GM18868 (cell line): ENCODE data around the gene FBXO24.
"Not testable (repeated sequence)": the region's sequence is repeated elsewhere in the genome, so short reads cannot be mapped to it uniquely, and the experiment has no call there.

ENCODE experiments used
- ATAC-seq: cut with Tn5 transposase; IDR thresholded peaks from one replicate; pipeline ENCODE4 v1.9.1; 2021; ENCODE audit warnings: mild to moderate bottlenecking, moderate library complexity; ENCODE audit not compliant: unreplicated experiment

The FBXO24 gene

GRCh38 chr7:100586266-100587025 lies at the start of gene FBXO24:
Gene FBXO24 (plus strand): TSS chr7:100586328. CDS start chr7:100586626, 298 bp downstream.
- peak; percentile 90 for ATAC-seq

- ATAC-seq, result not testable (repeated sequence)
These were observed 49.4 kb upstream of the FBXO24 start for GRCh38 chr7:100536695-100537094.

- ATAC-seq, result no peak
These were observed 47.8 kb upstream of the FBXO24 start for GRCh38 chr7:100538348-100538653.

GRCh38 chr7:100538654-100539435 lies 47.3 kb upstream of the FBXO24 start, which contains the start of gene AGFG2:
Gene AGFG2 (plus strand): TSS chr7:100539203. CDS start chr7:100539347, 144 bp downstream.
- peak; percentile 94 for ATAC-seq

- no peak for ATAC-seq
These were observed 46.6 kb upstream of the FBXO24 start for GRCh38 chr7:100539436-100540006.

GRCh38 chr7:100540073-100540723 lies 45.9 kb upstream of the FBXO24 start:
- ATAC-seq, result no peak

GRCh38 chr7:100541309-100541708 lies 44.8 kb upstream of the FBXO24 start:
- ATAC-seq, result not testable (repeated sequence)

- no peak for ATAC-seq
These were observed 42.5 kb upstream of the FBXO24 start for GRCh38 chr7:100543586-100543985.

GRCh38 chr7:100544386-100544785 lies 41.7 kb upstream of the FBXO24 start:
- ATAC-seq, result no peak

GRCh38 chr7:100544967-100545359 lies 41.2 kb upstream of the FBXO24 start:
- ATAC-seq, result no peak

- peak; percentile 68 for ATAC-seq
These were observed 40.6 kb upstream of the FBXO24 start for GRCh38 chr7:100545360-100546128.

GRCh38 chr7:100546129-100546925 lies 39.8 kb upstream of the FBXO24 start:
- no peak for ATAC-seq

GRCh38 chr7:100546926-100547800 lies 39.0 kb upstream of the FBXO24 start:
- no peak for ATAC-seq

- ATAC-seq, result no peak
These were observed 38.3 kb upstream of the FBXO24 start for GRCh38 chr7:100547872-100548271.

GRCh38 chr7:100548446-100548845 lies 37.7 kb upstream of the FBXO24 start:
- not testable (repeated sequence) for ATAC-seq

- ATAC-seq, result no peak
These were observed 33.6 kb upstream of the FBXO24 start for GRCh38 chr7:100552532-100552931.

GRCh38 chr7:100553032-100553431 lies 33.1 kb upstream of the FBXO24 start:
- ATAC-seq, result no peak

GRCh38 chr7:100555701-100556100 lies 30.4 kb upstream of the FBXO24 start:
- ATAC-seq, result no peak

GRCh38 chr7:100556541-100556940 lies 29.6 kb upstream of the FBXO24 start:
- ATAC-seq, result no peak
